GM12878 (cell line): Measurements from ENCODE around the gene AKT1. TPM values are rescaled to one million over a fixed set of nuclear protein-coding genes. Genes with fewer than 3 reads are reported as not detected.

Experiments
- ATAC-seq: fragments of 200-7000 bp; cut with Tn5 transposase; 3 replicates; pipeline ENCODE4 v1.9.1; 2020; ENCODE audit warnings: mild to moderate bottlenecking, moderate library complexity
- BruUV-seq: library from RNA; stranded (reverse); fragments of 400-500 nt; replicated peaks from 2 replicates; lab custom pipeline; 2021; lab: Mats Ljungman, UMichigan
- CTCF ChIA-PET: fragments of 300-600 bp; sonication (Branson Sonifier 250); formaldehyde crosslinking; extraction: SDS; loops from one replicate; lab custom pipeline; 2021; ENCODE audit warnings: inconsistent platforms; lab: Yijun Ruan, JAX
- POLR2A ChIA-PET: fragments of 350-600 bp; formaldehyde crosslinking; extraction: SDS; loops from one replicate; lab custom pipeline; 2021; ENCODE audit warnings: inconsistent platforms; lab: Charles Lee
- RAD21 ChIA-PET: fragments of 300-600 bp; sonication (Branson Sonifier 250); formaldehyde crosslinking; loops from one replicate; lab custom pipeline; 2023; ENCODE audit warnings: antibody characterized with exemption; ENCODE audit not compliant: unreplicated experiment; lab: Charles Lee
- SMC1A ChIA-PET: fragments of 300-600 bp; sonication (Branson Sonifier 250); formaldehyde crosslinking; loops from one replicate; lab custom pipeline; 2023; ENCODE audit not compliant: unreplicated experiment, uncharacterized antibody; lab: Charles Lee
- DNase-seq: peaks from one replicate; pipeline ENCODE4 v3.0.0-alpha.2; 2011; ENCODE audit warnings: low read depth, low spot score
- FAIRE-seq: peaks from 3 replicates; lab custom pipeline; 2011; peaks lifted over from hg19 to GRCh38; lab: Jason Lieb, UNC
- H2AFZ ChIP-seq: 2 replicates; pipeline ENCODE4 v1.6.0; 2011; ENCODE audit warnings: low read depth, low read length, control low read depth; ENCODE audit not compliant: control insufficient read depth
- H3K27ac ChIP-seq: 2 replicates; pipeline ENCODE4 v1.5.1; 2011; ENCODE audit warnings: control low read depth; ENCODE audit not compliant: control insufficient read depth, insufficient read depth
- H3K27me3 ChIP-seq, 2 experiments: replicated peaks in 1 of 2; 2 replicates each; pipeline versions ENCODE4 v1.6.0 to v1.6.1; 2011; ENCODE audit warnings: low read length in 1 of 2; ENCODE audit not compliant: control insufficient read depth in 2 of 2, insufficient read depth in 2 of 2
- H3K36me3 ChIP-seq, 2 experiments: 2 replicates each; pipeline ENCODE4 v1.5.1; 2011; ENCODE audit warnings: low read length in 1 of 2; ENCODE audit not compliant: control insufficient read depth in 2 of 2, insufficient read depth in 2 of 2
- H3K4me1 ChIP-seq: 2 replicates; pipeline ENCODE4 v1.6.1; 2011; ENCODE audit warnings: mild to moderate bottlenecking, low read length, moderate library complexity, mixed read lengths; ENCODE audit not compliant: control insufficient read depth, insufficient read depth
- H3K4me2 ChIP-seq: 2 replicates; pipeline ENCODE4 v1.6.0; 2011; ENCODE audit warnings: control low read depth; ENCODE audit not compliant: control insufficient read depth, insufficient read depth
- H3K4me3 ChIP-seq: fragments of 200-600 bp; sonication (generic); 2 replicates; pipeline ENCODE4 v1.5.1; 2016
- H3K79me2 ChIP-seq: 2 replicates; pipeline ENCODE4 v1.6.0; 2011; ENCODE audit warnings: low read length; ENCODE audit not compliant: control insufficient read depth, insufficient read depth
- H3K9ac ChIP-seq: 2 replicates; pipeline ENCODE4 v1.8.0; 2011; ENCODE audit warnings: low read length, control low read depth, mixed read lengths; ENCODE audit not compliant: control insufficient read depth, insufficient read depth
- H3K9me3 ChIP-seq: replicated peaks from 3 replicates; pipeline ENCODE4 v1.5.1; 2011; ENCODE audit warnings: mild to moderate bottlenecking, low read length; ENCODE audit not compliant: control insufficient read depth, insufficient read depth
- H4K20me1 ChIP-seq: 2 replicates; pipeline ENCODE4 v1.6.0; 2011; ENCODE audit not compliant: control insufficient read depth, insufficient read depth
- CEBPB ChIP-seq, 2 experiments: fragments of 150-350 bp in 1 of 2; IDR thresholded peaks; 2 replicates each; pipeline ENCODE4 v1.6.1; 2012 to 2014; ENCODE audit warnings: low read depth in 2 of 2, low read length in 2 of 2, borderline replicate concordance in 1 of 2, inconsistent platforms in 1 of 2
- HDAC2 ChIP-seq: fragments of 200-600 bp; sonication (generic); IDR thresholded peaks from 2 replicates; pipeline ENCODE4 v1.6.1; 2017
- IRF5 ChIP-seq: fragments of 450-650 bp; IDR thresholded peaks from 2 replicates; pipeline ENCODE4 v1.6.1; 2017; ENCODE audit warnings: borderline replicate concordance
- MEF2B ChIP-seq: fragments of 450-650 bp; IDR thresholded peaks from 2 replicates; pipeline ENCODE4 v1.6.1; 2018; ENCODE audit warnings: mild to moderate bottlenecking, moderate library complexity; ENCODE audit not compliant: partially characterized antibody, poor library complexity, severe bottlenecking
- USF1 ChIP-seq: IDR thresholded peaks from 2 replicates; pipeline ENCODE4 v1.6.1; 2011; ENCODE audit warnings: borderline replicate concordance, low read depth, mild to moderate bottlenecking, moderate library complexity, mixed read lengths, low read length; ENCODE audit not compliant: insufficient read depth; ENCODE audit errors: extremely low read length
- WGBS: methylation state at CpG from one replicate; pipeline ENCODE4 v1.1.6; 2016; ENCODE audit warnings: low lambda C conversion rate; ENCODE audit not compliant: insufficient replicate concordance, insufficient coverage; ENCODE audit errors: missing lambda C conversion rate; 5-methylcytosine and 5-hydroxymethylcytosine counted together
- in situ Hi-C: fragments of 300-500 bp; cut with MboI; formaldehyde crosslinking; loops from 9 replicates; pipeline ENCODE4 v1.14.3; 2018; ENCODE audit warnings: mixed read lengths
- intact Hi-C: fragments of 100-400 bp; cut with micrococcal nuclease; formaldehyde crosslinking; loops from one replicate; pipeline ENCODE4 v1.14.2; 2022; ENCODE audit not compliant: unreplicated experiment
- polyA plus RNA-seq, 11 experiments: library from polyadenylated mRNA; depleted of rRNA in 4 of 11; unstranded in 6 of 11; stranded (reverse) in 5 of 11; fragments of >200 nt; fragmentation: Nextera tagmentation in 4 of 11; fragmentation: Illumina TruSeq in 1 of 11; extraction: Ambion mirVana in 4 of 11; extraction: Trizol in 1 of 11; gene quantifications; 1 replicate in 1 of 11; 2 replicates in 10 of 11; pipeline versions ENCODE4 v1.2.1 to v1.2.3, GENCODE V29; 2011 to 2016; ENCODE audit warnings: inconsistent platforms in 2 of 11, missing spikeins in 2 of 11, low read depth in 1 of 11
- total RNA-seq, 4 experiments: library from RNA; depleted of rRNA in 3 of 4; stranded (reverse); fragments of >200 nt in 3 of 4; fragmentation: Illumina TruSeq in 1 of 4; extraction: Trizol in 1 of 4; gene quantifications; 2 replicates each; pipeline versions ENCODE4 v1.2.1 to v1.2.3, GENCODE V29; 2013 to 2021
- TF ChIP-seq, protein P1 (sequence below): IDR thresholded peaks from 2 replicates; pipeline ENCODE4 v1.6.1; 2012; ENCODE audit warnings: mild to moderate bottlenecking, low read depth, low read length

AKT1 gene
- total and polyA plus RNA-seq, 10 of the 15 experiments (the other 5 are each of a cell fraction or from before 2014, with no cell fraction given): 0.63 to 110 (median 58.9) TPM

DNA sequence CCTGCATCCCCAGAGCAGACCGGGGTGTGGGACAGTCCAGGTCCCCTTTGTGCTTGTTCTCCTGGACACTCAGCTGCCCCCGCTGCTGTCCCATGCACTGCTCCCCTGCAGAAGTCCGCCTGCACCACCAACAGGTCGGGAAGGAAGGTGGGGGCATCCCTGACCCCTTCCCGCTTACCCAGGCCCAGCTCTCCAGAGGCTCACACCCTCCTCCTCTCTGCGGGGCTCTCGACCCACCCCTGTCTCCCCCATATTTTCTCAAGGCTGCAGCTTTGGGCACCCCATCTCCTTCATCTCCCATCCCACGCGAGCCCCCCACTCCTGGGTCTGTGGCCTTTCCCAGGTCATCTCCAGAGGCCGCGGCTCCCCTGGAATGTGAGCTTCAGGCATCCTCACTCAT is 14.8 kb upstream of the AKT1 start:
- ATAC-seq: no peak
- no peak overlapping the region for H2AFZ ChIP-seq
- H3K9ac ChIP-seq: no peak overlapping the region
- H4K20me1 ChIP-seq: no peaks in the 10 kb centered on the region
- intact Hi-C loops (no loop called here), in situ Hi-C loops (no loop called here)
- ChIA-PET CTCF (no interaction called here), RAD21 (no interaction called here), SMC1A (no interaction called here), POLR2A (no interaction called here)
- H3K4me3 ChIP-seq: no peak overlapping the region
- H3K4me1 ChIP-seq: no peaks in the 10 kb centered on the region
- H3K27me3 ChIP-seq: no peaks in the 10 kb centered on the region
- no peak overlapping the region for H3K4me2 ChIP-seq
- no peak for FAIRE-seq
- 84% methylated on average over 10 of the region's 11 CpGs for WGBS
- no peaks in the 10 kb centered on the region for H3K36me3 ChIP-seq
- TF ChIP-seq HDAC2 (no peak), USF1 (no peak), MEF2B (no peak), IRF5 (no peak)
- no peaks in the 10 kb centered on the region for H3K9me3 ChIP-seq
- peaks cover 2% of the 10 kb centered on the region; the same call in 1 of the 2 replicates for H3K79me2 ChIP-seq
- no peak overlapping the region for H3K27ac ChIP-seq
- no peak for DNase-seq
- BruUV-seq: no TSS peak

DNA sequence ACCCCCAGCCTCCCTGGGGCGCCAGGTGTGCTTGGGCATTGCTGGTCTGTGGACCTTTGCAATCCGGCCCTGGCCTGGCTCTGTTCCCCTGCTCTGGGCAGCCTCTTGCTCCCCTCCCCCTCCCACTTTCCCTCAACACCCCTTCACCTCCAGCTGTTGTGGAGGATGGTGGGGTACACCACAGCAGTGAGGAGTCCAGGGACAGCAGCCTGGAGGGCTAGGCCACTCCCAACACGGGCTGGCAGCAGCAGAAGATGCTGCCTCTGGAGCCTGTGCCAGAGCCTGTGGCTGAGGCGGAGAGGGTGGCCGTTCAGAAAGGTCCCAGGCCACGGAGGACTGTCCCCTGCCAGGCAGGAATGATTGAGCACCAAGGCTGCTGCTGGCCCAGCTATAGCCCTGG is 12.9 kb upstream of the AKT1 start:
- ATAC-seq: no peak
- no TSS peak for BruUV-seq
- H3K4me3 ChIP-seq: no peak overlapping the region
- no peak for FAIRE-seq
- H3K9me3 ChIP-seq: no peaks in the 10 kb centered on the region
- H3K9ac ChIP-seq: no peak overlapping the region
- H3K4me1 ChIP-seq: no peaks in the 10 kb centered on the region
- 72% methylated on average over 6 of the region's 6 CpGs for WGBS
- H3K4me2 ChIP-seq: no peak overlapping the region
- intact Hi-C loops: no loop called here
- ChIA-PET SMC1A (interaction anchor here (1.0 kb wide), 1 partner anchor 40 kb away, joined by 3 read pairs; no protein-coding TSS in a partner anchor), CTCF (no interaction called here), RAD21 (no interaction called here), POLR2A (no interaction called here)
- H3K27ac ChIP-seq: no peak overlapping the region
- H2AFZ ChIP-seq: no peak overlapping the region
- H3K36me3 ChIP-seq: no peaks in the 10 kb centered on the region
- H4K20me1 ChIP-seq: no peaks in the 10 kb centered on the region
- no peaks in the 10 kb centered on the region for H3K27me3 ChIP-seq
- in situ Hi-C loops: no loop called here
- DNase-seq: no peak
- no peaks in the 10 kb centered on the region for H3K79me2 ChIP-seq
- no peak for TF ChIP-seq CEBPB (IDR thresholded peaks at IDR 0.05; ENCODE audit: borderline replicate concordance in 1 of 2, low read depth in 2 of 2, low read length in 2 of 2)
- TF ChIP-seq, protein P1, sequence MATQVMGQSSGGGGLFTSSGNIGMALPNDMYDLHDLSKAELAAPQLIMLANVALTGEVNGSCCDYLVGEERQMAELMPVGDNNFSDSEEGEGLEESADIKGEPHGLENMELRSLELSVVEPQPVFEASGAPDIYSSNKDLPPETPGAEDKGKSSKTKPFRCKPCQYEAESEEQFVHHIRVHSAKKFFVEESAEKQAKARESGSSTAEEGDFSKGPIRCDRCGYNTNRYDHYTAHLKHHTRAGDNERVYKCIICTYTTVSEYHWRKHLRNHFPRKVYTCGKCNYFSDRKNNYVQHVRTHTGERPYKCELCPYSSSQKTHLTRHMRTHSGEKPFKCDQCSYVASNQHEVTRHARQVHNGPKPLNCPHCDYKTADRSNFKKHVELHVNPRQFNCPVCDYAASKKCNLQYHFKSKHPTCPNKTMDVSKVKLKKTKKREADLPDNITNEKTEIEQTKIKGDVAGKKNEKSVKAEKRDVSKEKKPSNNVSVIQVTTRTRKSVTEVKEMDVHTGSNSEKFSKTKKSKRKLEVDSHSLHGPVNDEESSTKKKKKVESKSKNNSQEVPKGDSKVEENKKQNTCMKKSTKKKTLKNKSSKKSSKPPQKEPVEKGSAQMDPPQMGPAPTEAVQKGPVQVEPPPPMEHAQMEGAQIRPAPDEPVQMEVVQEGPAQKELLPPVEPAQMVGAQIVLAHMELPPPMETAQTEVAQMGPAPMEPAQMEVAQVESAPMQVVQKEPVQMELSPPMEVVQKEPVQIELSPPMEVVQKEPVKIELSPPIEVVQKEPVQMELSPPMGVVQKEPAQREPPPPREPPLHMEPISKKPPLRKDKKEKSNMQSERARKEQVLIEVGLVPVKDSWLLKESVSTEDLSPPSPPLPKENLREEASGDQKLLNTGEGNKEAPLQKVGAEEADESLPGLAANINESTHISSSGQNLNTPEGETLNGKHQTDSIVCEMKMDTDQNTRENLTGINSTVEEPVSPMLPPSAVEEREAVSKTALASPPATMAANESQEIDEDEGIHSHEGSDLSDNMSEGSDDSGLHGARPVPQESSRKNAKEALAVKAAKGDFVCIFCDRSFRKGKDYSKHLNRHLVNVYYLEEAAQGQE: no peak
